ENCODE measurements around the gene CSHL1. TPM values are rescaled to one million over a fixed set of nuclear protein-coding genes. Genes with fewer than 3 reads are reported as not detected.
"Not testable (repeated sequence)": the region's sequence is repeated elsewhere in the genome, so short reads cannot be mapped to it uniquely, and the experiment has no call there.

The CSHL1 gene
- total RNA-seq, 1 donor from 2014 or later, result not detected

GRCh38 chr17:63918305-63918704 lies 7.2 kb upstream of the CSHL1 start:
- Histone ChIP-seq H3K27me3 (peaks cover 8% of the 10 kb centered on the region), H3K4me1 (peaks cover 4% of the 10 kb centered on the region), H3K4me3 (no peak overlapping the region), H3K36me3 (no peaks in the 10 kb centered on the region), H3K9me3 (no peaks in the 10 kb centered on the region), H3K27ac (no peak overlapping the region)
- DNase-seq, result no peak
- TF ChIP-seq, protein P1, sequence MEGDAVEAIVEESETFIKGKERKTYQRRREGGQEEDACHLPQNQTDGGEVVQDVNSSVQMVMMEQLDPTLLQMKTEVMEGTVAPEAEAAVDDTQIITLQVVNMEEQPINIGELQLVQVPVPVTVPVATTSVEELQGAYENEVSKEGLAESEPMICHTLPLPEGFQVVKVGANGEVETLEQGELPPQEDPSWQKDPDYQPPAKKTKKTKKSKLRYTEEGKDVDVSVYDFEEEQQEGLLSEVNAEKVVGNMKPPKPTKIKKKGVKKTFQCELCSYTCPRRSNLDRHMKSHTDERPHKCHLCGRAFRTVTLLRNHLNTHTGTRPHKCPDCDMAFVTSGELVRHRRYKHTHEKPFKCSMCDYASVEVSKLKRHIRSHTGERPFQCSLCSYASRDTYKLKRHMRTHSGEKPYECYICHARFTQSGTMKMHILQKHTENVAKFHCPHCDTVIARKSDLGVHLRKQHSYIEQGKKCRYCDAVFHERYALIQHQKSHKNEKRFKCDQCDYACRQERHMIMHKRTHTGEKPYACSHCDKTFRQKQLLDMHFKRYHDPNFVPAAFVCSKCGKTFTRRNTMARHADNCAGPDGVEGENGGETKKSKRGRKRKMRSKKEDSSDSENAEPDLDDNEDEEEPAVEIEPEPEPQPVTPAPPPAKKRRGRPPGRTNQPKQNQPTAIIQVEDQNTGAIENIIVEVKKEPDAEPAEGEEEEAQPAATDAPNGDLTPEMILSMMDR (IDR thresholded peaks at IDR 0.05), result no peak
- intact Hi-C loops (cut with DNase I), result loop anchor here (10.0 kb wide), 2 partner anchors 106 to 216 kb away; partner anchors contain the start of genes ERN1 and ICAM2
- ATAC-seq, result no peak

GRCh38 chr17:63917646-63918045 lies 6.6 kb upstream of the CSHL1 start:
- TF ChIP-seq, protein P1 (IDR thresholded peaks at IDR 0.05), result no peak
- ATAC-seq (no peak), DNase-seq (no peak)
- no peak overlapping the region for H3K27ac ChIP-seq
- H3K4me1 ChIP-seq, result peaks cover 4% of the 10 kb centered on the region
- H3K9me3 ChIP-seq, result no peaks in the 10 kb centered on the region
- intact Hi-C loops (cut with DNase I), result loop anchor here (10.0 kb wide), 2 partner anchors 107 to 217 kb away; partner anchors contain the start of genes ERN1 and ICAM2
- H3K27me3 ChIP-seq, result peaks cover 8% of the 10 kb centered on the region
- no peak overlapping the region for H3K4me3 ChIP-seq
- no peaks in the 10 kb centered on the region for H3K36me3 ChIP-seq

- intact Hi-C loops (cut with DNase I), result loop anchor here (10.0 kb wide), 2 partner anchors 108 to 218 kb away; partner anchors contain the start of genes ERN1 and ICAM2
- H3K36me3 ChIP-seq, H3K27ac ChIP-seq, ATAC-seq, H3K9me3 ChIP-seq, H3K27me3 ChIP-seq, H3K4me3 ChIP-seq, H3K4me1 ChIP-seq, DNase-seq: not testable (repeated sequence)
Measured at GRCh38 chr17:63917206-63917605, 6.1 kb upstream of the CSHL1 start.

GRCh38 chr17:63916566-63917185 lies 5.6 kb upstream of the CSHL1 start:
- Histone ChIP-seq H3K4me1 (peaks cover 4% of the 10 kb centered on the region), H3K36me3 (no peaks in the 10 kb centered on the region), H3K27ac (no peak overlapping the region), H3K9me3 (no peaks in the 10 kb centered on the region), H3K4me3 (no peak overlapping the region), H3K27me3 (peaks cover 8% of the 10 kb centered on the region)
- intact Hi-C loops (cut with DNase I), result loop anchor here (10.0 kb wide), 2 partner anchors 108 to 218 kb away; partner anchors contain the start of genes ERN1 and ICAM2
- TF ChIP-seq, protein P1 (IDR thresholded peaks at IDR 0.05), result no peak
- DNase-seq, result no peak
- no peak for ATAC-seq

DNA sequence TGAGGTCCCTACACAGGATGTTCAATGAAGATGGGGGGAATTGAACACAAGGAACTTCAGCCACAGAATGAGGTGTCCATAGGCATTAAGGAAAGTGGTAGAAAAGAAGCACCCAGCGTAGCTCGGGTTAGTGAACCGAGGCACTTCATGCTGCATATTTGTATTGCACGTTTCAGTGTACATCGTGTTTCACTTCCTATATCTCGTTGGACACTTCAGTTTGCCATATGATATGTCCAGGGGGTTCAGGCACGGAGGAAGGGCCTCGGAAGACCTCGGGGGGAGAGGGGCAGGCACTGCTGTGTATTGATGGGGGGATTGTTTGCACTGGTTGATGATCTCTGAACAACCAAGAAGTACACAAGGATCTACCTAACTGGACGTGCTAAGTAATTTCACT lies 4.7 kb upstream of the CSHL1 start:
- intact Hi-C loops (cut with DNase I), result loop anchor here (10.0 kb wide), 2 partner anchors 109 to 219 kb away; partner anchors contain the start of genes ERN1 and ICAM2
- H3K27me3 ChIP-seq, result not testable (repeated sequence)

GRCh38 chr17:63914471-63914870 lies 3.4 kb upstream of the CSHL1 start:
- intact Hi-C loops (cut with DNase I), result loop anchor here (10.0 kb wide), 2 partner anchors 110 to 220 kb away; partner anchors contain the start of genes ERN1 and ICAM2

More for the DNA sequence above, 4.7 kb upstream of the CSHL1 start:
- H3K4me1 ChIP-seq, H3K36me3 ChIP-seq, H3K9me3 ChIP-seq, H3K4me3 ChIP-seq, DNase-seq, H3K27ac ChIP-seq, ATAC-seq: not testable (repeated sequence)

More at GRCh38 chr17:63914471-63914870, 3.4 kb upstream of the CSHL1 start:
- DNase-seq (no peak), ATAC-seq (no peak)
- peaks cover 1% of the 10 kb centered on the region for H3K4me1 ChIP-seq
- no peak overlapping the region for H3K27ac ChIP-seq
- TF ChIP-seq, protein P1 (IDR thresholded peaks at IDR 0.05), result no peak
- H3K9me3 ChIP-seq, result no peaks in the 10 kb centered on the region
- H3K36me3 ChIP-seq, result no peaks in the 10 kb centered on the region
- peaks cover 8% of the 10 kb centered on the region for H3K27me3 ChIP-seq
- H3K4me3 ChIP-seq, result no peak overlapping the region
